Hepatocyte (in vitro differentiated cells): ENCODE results near the gene NCOA3. TPM values are rescaled to one million over a fixed set of nuclear protein-coding genes. Genes with fewer than 3 reads are reported as not detected.
"Not testable (repeated sequence)": the region's sequence is repeated elsewhere in the genome, so short reads cannot be mapped to it uniquely, and the experiment has no call there.

Experiments used
- DNase-seq: peaks from one replicate; pipeline ENCODE4 v3.0.0-alpha.2; 2016; ENCODE audit warnings: low spot score
- H2AFZ ChIP-seq: fragments of 200-600 bp; sonication (generic); 2 replicates; pipeline ENCODE4 v1.6.0; 2016; ENCODE audit warnings: antibody characterized with exemption, mild to moderate bottlenecking
- H3K27ac ChIP-seq: fragments of 200-600 bp; sonication (generic); 2 replicates; pipeline ENCODE4 v1.5.1; 2016; ENCODE audit warnings: mild to moderate bottlenecking
- H3K27me3 ChIP-seq: fragments of 200-600 bp; sonication (generic); 2 replicates; pipeline ENCODE4 v1.6.1; 2016
- H3K36me3 ChIP-seq: fragments of 200-600 bp; sonication (generic); replicated peaks from 2 replicates; pipeline ENCODE4 v1.5.1; 2016; ENCODE audit warnings: low read depth; ENCODE audit not compliant: insufficient read depth
- H3K4me1 ChIP-seq: fragments of 200-600 bp; sonication (generic); 2 replicates; pipeline ENCODE4 v1.5.1; 2016; ENCODE audit warnings: mild to moderate bottlenecking, moderate library complexity; ENCODE audit not compliant: insufficient read depth
- H3K4me2 ChIP-seq: fragments of 200-600 bp; sonication (generic); 2 replicates; pipeline ENCODE4 v1.6.0; 2016
- H3K4me3 ChIP-seq: fragments of 200-600 bp; sonication (generic); 2 replicates; pipeline ENCODE4 v1.5.1; 2016; ENCODE audit warnings: mild to moderate bottlenecking
- H3K79me2 ChIP-seq: fragments of 200-600 bp; sonication (generic); 2 replicates; pipeline ENCODE4 v1.6.0; 2017; ENCODE audit warnings: mild to moderate bottlenecking
- H3K9me2 ChIP-seq: fragments of 200-600 bp; sonication (generic); replicated peaks from 2 replicates; pipeline ENCODE4 v1.6.0; 2017; ENCODE audit warnings: mild to moderate bottlenecking; ENCODE audit not compliant: insufficient read depth
- H3K9me3 ChIP-seq: fragments of 200-600 bp; sonication (generic); 2 replicates; pipeline ENCODE4 v1.5.1; 2016; ENCODE audit warnings: low read depth, mild to moderate bottlenecking
- H4K20me1 ChIP-seq: fragments of 200-600 bp; sonication (generic); 2 replicates; pipeline ENCODE4 v1.6.0; 2016; ENCODE audit warnings: mild to moderate bottlenecking; ENCODE audit not compliant: insufficient read depth, poor library complexity, severe bottlenecking
- CTCF ChIP-seq: fragments of 200-600 bp; sonication (generic); IDR thresholded peaks from 2 replicates; pipeline ENCODE4 v1.5.1; 2016; ENCODE audit warnings: antibody characterized with exemption, mild to moderate bottlenecking; ENCODE audit not compliant: poor library complexity
- EZH2 ChIP-seq: fragments of 200-600 bp; sonication (generic); IDR thresholded peaks from 2 replicates; pipeline ENCODE4 v1.6.1; 2016; ENCODE audit warnings: antibody characterized with exemption, mild to moderate bottlenecking, borderline replicate concordance
- EZH2phosphoT487 ChIP-seq: fragments of 200-600 bp; sonication (generic); IDR thresholded peaks from one replicate; pipeline ENCODE4 v1.6.1; 2018; ENCODE audit warnings: antibody characterized with exemption, mild to moderate bottlenecking, low read depth, moderate library complexity; ENCODE audit not compliant: unreplicated experiment, severe bottlenecking
- WGBS: methylation state at CpG from one replicate; pipeline ENCODE4 v1.1.6; 2016; ENCODE audit warnings: low lambda C conversion rate; ENCODE audit errors: missing lambda C conversion rate; 5-methylcytosine and 5-hydroxymethylcytosine counted together
- polyA plus RNA-seq: library from polyadenylated mRNA; unstranded; fragments of >200 nt; fragmentation: Nextera tagmentation; extraction: Ambion mirVana; gene quantifications from 2 replicates; pipeline ENCODE4 v1.2.1, GENCODE V29; 2016
- total RNA-seq: library from RNA; depleted of rRNA; stranded (reverse); fragments of >200 nt; gene quantifications from 2 replicates; pipeline ENCODE4 v1.2.3, GENCODE V29; 2014

Gene NCOA3
- total and polyA plus RNA-seq, 2 experiments from 2014 or later, result 12.7 to 28.6 TPM

GRCh38 chr20:47499053-47499452 lies 2.6 kb upstream of the NCOA3 start:
- Histone ChIP-seq H3K4me2 (no peak overlapping the region), H4K20me1 (peaks cover 11% of the 10 kb centered on the region), H2AFZ (no peak overlapping the region), H3K4me3 (no peak overlapping the region), H3K4me1 (peaks cover 10% of the 10 kb centered on the region), H3K27ac (no peak overlapping the region), H3K79me2 (peaks cover 18% of the 10 kb centered on the region), H3K27me3 (no peaks in the 10 kb centered on the region), H3K9me3 (no peaks in the 10 kb centered on the region), H3K9me2 (no peaks in the 10 kb centered on the region), H3K36me3 (no peaks in the 10 kb centered on the region)
- DNase-seq, result no peak
- 93% methylated on average over 5 of the region's 5 CpGs for WGBS
- TF ChIP-seq EZH2 (no peak), EZH2phosphoT487 (no peak), CTCF (no peak)

- Histone ChIP-seq H3K79me2 (peaks cover 27% of the 10 kb centered on the region), H4K20me1 (peaks cover 18% of the 10 kb centered on the region), H3K4me1 (peaks cover 11% of the 10 kb centered on the region)
- not testable (repeated sequence) for H3K9me3 ChIP-seq, H3K27me3 ChIP-seq, H3K27ac ChIP-seq, H3K4me2 ChIP-seq, H2AFZ ChIP-seq, DNase-seq, H3K9me2 ChIP-seq, H3K36me3 ChIP-seq, H3K4me3 ChIP-seq
- 96% methylated on average over 9 of the region's 9 CpGs for WGBS
Observed at GRCh38 chr20:47500082-47500481, 1.6 kb upstream of the NCOA3 start.

GRCh38 chr20:47500554-47500953 lies 1.1 kb upstream of the NCOA3 start:
- no peaks in the 10 kb centered on the region for H3K27me3 ChIP-seq
- peaks cover 23% of the 10 kb centered on the region for H4K20me1 ChIP-seq
- H3K4me1 ChIP-seq, result peaks cover 11% of the 10 kb centered on the region
- no peak for DNase-seq
- no peaks in the 10 kb centered on the region for H3K36me3 ChIP-seq
- no peaks in the 10 kb centered on the region for H3K9me3 ChIP-seq
- H2AFZ ChIP-seq, result no peak overlapping the region
- peaks cover 31% of the 10 kb centered on the region for H3K79me2 ChIP-seq
- TF ChIP-seq EZH2 (no peak), CTCF (no peak), EZH2phosphoT487 (no peak)
- no peaks in the 10 kb centered on the region for H3K9me2 ChIP-seq
- peak overlapping the region; percentile 81 for H3K4me2 ChIP-seq
- 80% methylated on average over 4 of the region's 4 CpGs for WGBS
- no peak overlapping the region for H3K4me3 ChIP-seq
- H3K27ac ChIP-seq, result no peak overlapping the region

GRCh38 chr20:47501116-47501481 lies 588 bp upstream of the NCOA3 start:
- Histone ChIP-seq H3K9me2 (no peaks in the 10 kb centered on the region), H3K27me3 (no peaks in the 10 kb centered on the region), H3K36me3 (no peaks in the 10 kb centered on the region), H3K9me3 (no peaks in the 10 kb centered on the region), H3K79me2 (peaks cover 37% of the 10 kb centered on the region), H2AFZ (peak overlapping the region; percentile 77), H3K4me3 (peak overlapping the region; percentile 31), H3K27ac (peak overlapping the region; percentile 90), H3K4me2 (peak overlapping the region; percentile 81), H4K20me1 (peaks cover 27% of the 10 kb centered on the region), H3K4me1 (peaks cover 11% of the 10 kb centered on the region)
- 50% methylated on average over 5 of the region's 5 CpGs for WGBS
- no peak for TF ChIP-seq EZH2phosphoT487
- no peak for TF ChIP-seq CTCF
- TF ChIP-seq EZH2, result no peak
- no peak for DNase-seq
